MCF 10A (cell line): ENCODE results near the gene SEPTIN12. TPM values are rescaled to one million over a fixed set of nuclear protein-coding genes. Genes with fewer than 3 reads are reported as not detected.
"Not testable (repeated sequence)": the region's sequence is repeated elsewhere in the genome, so short reads cannot be mapped to it uniquely, and the experiment has no call there.

Experiments used
- BruUV-seq: library from RNA; stranded (reverse); fragments of 400-500 nt; replicated peaks from 2 replicates; lab custom pipeline; 2021; lab: Mats Ljungman, UMichigan
- CTCF ChIA-PET: fragments of 300-600 bp; sonication (Branson Sonifier 250); formaldehyde crosslinking; extraction: SDS; loops from one replicate; lab custom pipeline; 2021; ENCODE audit warnings: antibody characterized with exemption, inconsistent platforms; lab: Yijun Ruan, JAX
- POLR2A ChIA-PET: fragments of 300-600, 350-650 bp; sonication (Branson Sonifier 250); formaldehyde crosslinking; extraction: SDS; loops from one replicate; lab custom pipeline; 2020; ENCODE audit warnings: antibody characterized with exemption, inconsistent platforms; lab: Yijun Ruan, JAX
- DNase-seq: peaks from one replicate; pipeline ENCODE4 v3.0.0-alpha.2; 2018; ENCODE audit not compliant: unreplicated experiment
- H3K27ac Mint-ChIP-seq: one replicate; pipeline ENCODE4 v1.8.0; 2022; ENCODE audit warnings: mild to moderate bottlenecking, low read depth, mixed read lengths; ENCODE audit not compliant: unreplicated experiment
- H3K27me3 Mint-ChIP-seq: one replicate; pipeline ENCODE4 v1.8.0; 2022; ENCODE audit warnings: mixed read lengths; ENCODE audit not compliant: insufficient read depth, unreplicated experiment
- H3K36me3 Mint-ChIP-seq: one replicate; pipeline ENCODE4 v1.8.0; 2022; ENCODE audit warnings: mild to moderate bottlenecking, moderate library complexity, mixed read lengths; ENCODE audit not compliant: insufficient read depth, unreplicated experiment
- H3K4me1 Mint-ChIP-seq: one replicate; pipeline ENCODE4 v1.8.0; 2022; ENCODE audit warnings: mixed read lengths; ENCODE audit not compliant: insufficient read depth, unreplicated experiment
- H3K4me3 Mint-ChIP-seq: one replicate; pipeline ENCODE4 v1.8.0; 2022; ENCODE audit warnings: mild to moderate bottlenecking, moderate library complexity, mixed read lengths; ENCODE audit not compliant: unreplicated experiment
- H3K9me3 Mint-ChIP-seq: one replicate; pipeline ENCODE4 v1.8.0; 2022; ENCODE audit warnings: mixed read lengths; ENCODE audit not compliant: unreplicated experiment
- CTCF ChIP-seq: fragments of 200-600 bp; IDR thresholded peaks from one replicate; pipeline ENCODE4 v1.8.0; 2022; ENCODE audit warnings: antibody characterized with exemption, mild to moderate bottlenecking; ENCODE audit not compliant: unreplicated experiment
- intact Hi-C: fragments of 100-400 bp; cut with micrococcal nuclease; formaldehyde crosslinking; loops from 2 replicates; pipeline ENCODE4 v1.14.1; 2022
- total RNA-seq: library from RNA; stranded (reverse); gene quantifications from 2 replicates; pipeline ENCODE4 v1.2.3, GENCODE V29; 2022

SEPTIN12 gene
- total RNA-seq, 1 experiment from 2014 or later: not detected

- no peak overlapping the region for H3K27ac Mint-ChIP-seq
These were observed 344 bp upstream of the SEPTIN12 start for GRCh38 chr16:4788489-4788889.

GRCh38 chr16:4787068-4787467, 1.1 kb downstream of the SEPTIN12 start:
- DNase-seq: no peak
- ChIA-PET POLR2A (interaction anchor here (2.1 kb wide), 1 partner anchor 16 kb away, joined by 6 read pairs; the partner anchor contains the start of gene ROGDI), CTCF (no interaction called here)
- Mint-ChIP-seq H3K36me3 (no peaks in the 10 kb centered on the region), H3K4me3 (no peak overlapping the region), H3K9me3 (no peaks in the 10 kb centered on the region), H3K4me1 (no peaks in the 10 kb centered on the region), H3K27me3 (no peaks in the 10 kb centered on the region), H3K27ac (no peak overlapping the region)
- TF ChIP-seq CTCF: no peak
- intact Hi-C loops: no loop called here
- no TSS peak for BruUV-seq

More at GRCh38 chr16:4788489-4788889, 344 bp upstream of the SEPTIN12 start:
- BruUV-seq: no TSS peak
- no peak for DNase-seq
- no peaks in the 10 kb centered on the region for H3K27me3 Mint-ChIP-seq
- no peaks in the 10 kb centered on the region for H3K36me3 Mint-ChIP-seq
- ChIA-PET POLR2A (interaction anchor here (0.7 kb wide), 1 partner anchor 53 kb away, joined by 3 read pairs; no protein-coding TSS in a partner anchor), CTCF (interaction anchor here (0.6 kb wide), 1 partner anchor 29 kb away, joined by 3 read pairs; no protein-coding TSS in a partner anchor)
- H3K4me1 Mint-ChIP-seq: no peaks in the 10 kb centered on the region
- TF ChIP-seq CTCF: no peak
- H3K9me3 Mint-ChIP-seq: no peaks in the 10 kb centered on the region
- H3K4me3 Mint-ChIP-seq: no peak overlapping the region
- intact Hi-C loops: no loop called here

GRCh38 chr16:4785758-4786433, 2.2 kb downstream of the SEPTIN12 start:
- H3K27me3 Mint-ChIP-seq: no peaks in the 10 kb centered on the region
- ChIA-PET POLR2A (interaction anchor here (2.1 kb wide), 1 partner anchor 17 kb away, joined by 6 read pairs; the partner anchor contains the start of gene ROGDI), CTCF (interaction anchor here (0.6 to 0.7 kb wide), 2 partner anchors 12 to 252 kb away, joined by 3 to 4 read pairs; no protein-coding TSS in a partner anchor)
- no peak overlapping the region for H3K4me3 Mint-ChIP-seq
- no peak overlapping the region for H3K27ac Mint-ChIP-seq
- H3K4me1 Mint-ChIP-seq: no peaks in the 10 kb centered on the region
- BruUV-seq: no TSS peak
- no peaks in the 10 kb centered on the region for H3K36me3 Mint-ChIP-seq
- H3K9me3 Mint-ChIP-seq: no peaks in the 10 kb centered on the region
- DNase-seq: no peak
- intact Hi-C loops: no loop called here
- no peak for TF ChIP-seq CTCF

- POLR2A ChIA-PET: interaction anchor here (0.6 kb wide), 1 partner anchor 151 kb away, joined by 3 read pairs; no protein-coding TSS in a partner anchor
- H3K36me3 Mint-ChIP-seq, H3K4me3 Mint-ChIP-seq, DNase-seq, H3K27ac Mint-ChIP-seq, BruUV-seq, intact Hi-C loops, H3K9me3 Mint-ChIP-seq, CTCF ChIA-PET, H3K4me1 Mint-ChIP-seq, H3K27me3 Mint-ChIP-seq: not testable (repeated sequence)
These were observed 3.6 kb downstream of the SEPTIN12 start for GRCh38 chr16:4784444-4784987.
